ENCODE measurements around the gene UBR4. TPM values are rescaled to one million over a fixed set of nuclear protein-coding genes. Genes with fewer than 3 reads are reported as not detected.

Gene UBR4
- total RNA-seq, 1 donor: 164 TPM

DNA sequence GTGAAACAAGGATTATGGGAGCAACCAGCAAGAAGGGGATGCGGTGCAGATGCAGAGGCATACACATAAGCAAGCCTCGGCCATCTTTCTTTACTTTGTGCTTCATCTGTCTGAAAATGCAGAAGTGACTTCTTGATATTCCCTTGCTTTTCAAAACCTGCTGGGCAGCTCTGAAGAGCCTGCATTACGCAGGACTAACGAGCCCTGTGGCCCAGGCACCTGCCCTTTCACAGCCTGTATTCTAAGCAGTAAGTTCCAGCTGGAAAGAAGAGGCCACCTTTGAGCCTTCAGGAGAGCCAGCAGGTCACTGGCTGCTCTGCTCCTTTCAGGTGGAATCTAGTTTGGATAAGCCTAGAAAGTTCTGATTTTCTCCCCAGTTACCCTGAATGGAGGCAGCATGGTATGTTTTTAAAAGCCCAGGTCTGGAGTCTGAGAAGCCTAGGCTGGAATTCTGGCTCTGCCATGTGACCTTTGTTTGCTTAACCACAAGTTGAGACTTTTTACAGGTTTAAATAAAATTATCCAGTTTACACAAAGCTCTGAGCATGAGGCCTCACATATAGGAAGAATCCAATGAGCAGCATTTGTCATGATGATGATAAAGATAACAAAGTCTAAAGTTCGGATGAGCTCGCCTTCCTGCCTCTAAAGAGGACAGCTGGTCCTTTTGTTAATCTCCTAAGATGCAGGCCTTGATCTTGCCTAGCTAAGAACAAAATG is 122.9 kb downstream of the UBR4 start:
- no peaks in the 10 kb centered on the region for H3K9me3 ChIP-seq (ENCODE audit: low read depth, low read length)
- H3K4me1 ChIP-seq (ENCODE audit: insufficient read depth, low read length): peaks cover 2% of the 10 kb centered on the region
- no peaks in the 10 kb centered on the region for H3K27me3 ChIP-seq (ENCODE audit: insufficient read depth, low read length)
- no peak overlapping the region for H3K4me3 ChIP-seq (ENCODE audit: low read length)

DNA sequence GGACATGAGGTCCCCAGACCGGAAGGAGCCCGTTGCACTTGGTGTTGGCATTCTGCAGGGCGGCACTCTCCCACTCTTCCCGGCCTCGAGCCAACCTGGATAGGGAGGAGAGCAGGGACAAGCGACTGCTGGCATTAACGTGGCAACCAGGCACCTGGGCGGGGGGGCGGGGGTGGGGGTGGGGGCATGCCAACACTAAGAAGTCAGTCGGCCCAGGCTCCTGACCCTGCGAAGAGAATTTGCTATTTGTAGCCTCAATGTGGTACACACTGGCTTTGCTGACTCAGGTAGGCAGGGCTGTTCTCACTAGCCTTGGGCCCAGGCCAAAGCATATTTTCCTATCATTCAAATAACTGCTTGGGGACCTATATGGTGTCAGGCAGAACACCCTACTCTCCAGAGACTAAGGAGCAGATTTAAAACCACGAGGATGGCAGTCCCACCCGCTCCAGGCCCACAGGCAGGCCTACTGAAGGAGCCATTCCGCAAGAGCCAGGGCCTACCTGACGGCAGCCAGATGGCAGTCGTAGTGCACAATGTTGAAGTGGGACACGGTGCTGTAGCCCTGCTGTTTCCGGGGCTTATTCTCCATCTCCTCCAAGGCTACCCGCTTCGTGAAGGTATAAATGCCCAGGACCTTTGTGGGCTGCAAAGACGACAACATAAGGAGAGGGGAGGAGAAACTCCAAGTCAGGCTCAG is 123.7 kb downstream of the UBR4 start:
- H3K4me1 ChIP-seq (ENCODE audit: insufficient read depth, low read length): peaks cover 10% of the 10 kb centered on the region
- no peak overlapping the region for H3K4me3 ChIP-seq (ENCODE audit: low read length)
- H3K27me3 ChIP-seq (ENCODE audit: insufficient read depth, low read length): no peaks in the 10 kb centered on the region
- H3K9me3 ChIP-seq (ENCODE audit: low read depth, low read length): no peaks in the 10 kb centered on the region

DNA sequence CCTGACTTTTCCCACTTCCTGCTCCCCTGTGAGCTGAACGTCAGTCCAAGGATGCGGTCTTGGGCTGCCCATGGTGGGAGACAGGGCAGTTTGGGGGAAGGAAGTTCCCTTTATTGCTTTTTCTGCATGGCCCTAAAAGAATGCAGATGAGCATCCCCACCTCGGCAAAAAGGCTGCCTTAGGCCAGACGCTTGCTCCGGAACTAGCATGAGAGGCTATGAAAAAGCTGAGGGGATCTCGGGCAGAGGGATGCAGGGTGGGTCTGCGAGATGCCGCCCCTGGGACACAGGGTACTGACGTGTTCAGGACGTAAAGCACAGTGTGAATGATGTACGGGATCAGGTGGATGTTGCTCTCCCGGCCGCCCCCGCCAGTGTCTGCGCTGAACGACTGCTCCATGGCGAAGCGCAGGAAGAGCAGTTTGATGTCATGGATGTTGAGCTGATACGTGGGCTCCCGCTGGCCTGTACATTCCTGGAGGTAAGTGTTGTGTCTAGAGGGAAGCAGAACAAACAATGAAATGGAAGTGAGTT is 125.8 kb downstream of the UBR4 start:
- H3K4me1 ChIP-seq (ENCODE audit: insufficient read depth, low read length): peaks cover 31% of the 10 kb centered on the region
- no peak overlapping the region for H3K4me3 ChIP-seq (ENCODE audit: low read length)
- no peaks in the 10 kb centered on the region for H3K9me3 ChIP-seq (ENCODE audit: low read depth, low read length)
- H3K27me3 ChIP-seq (ENCODE audit: insufficient read depth, low read length): no peaks in the 10 kb centered on the region

- H3K4me1 ChIP-seq (ENCODE audit: insufficient read depth, low read length): peaks cover 33% of the 10 kb centered on the region
- no peaks in the 10 kb centered on the region for H3K9me3 ChIP-seq (ENCODE audit: low read depth, low read length)
- H3K27me3 ChIP-seq (ENCODE audit: insufficient read depth, low read length): no peaks in the 10 kb centered on the region
- H3K4me3 ChIP-seq (ENCODE audit: low read length): no peak overlapping the region
Measured at GRCh38 chr1:19083081-19083480, 127.0 kb downstream of the UBR4 start.

DNA sequence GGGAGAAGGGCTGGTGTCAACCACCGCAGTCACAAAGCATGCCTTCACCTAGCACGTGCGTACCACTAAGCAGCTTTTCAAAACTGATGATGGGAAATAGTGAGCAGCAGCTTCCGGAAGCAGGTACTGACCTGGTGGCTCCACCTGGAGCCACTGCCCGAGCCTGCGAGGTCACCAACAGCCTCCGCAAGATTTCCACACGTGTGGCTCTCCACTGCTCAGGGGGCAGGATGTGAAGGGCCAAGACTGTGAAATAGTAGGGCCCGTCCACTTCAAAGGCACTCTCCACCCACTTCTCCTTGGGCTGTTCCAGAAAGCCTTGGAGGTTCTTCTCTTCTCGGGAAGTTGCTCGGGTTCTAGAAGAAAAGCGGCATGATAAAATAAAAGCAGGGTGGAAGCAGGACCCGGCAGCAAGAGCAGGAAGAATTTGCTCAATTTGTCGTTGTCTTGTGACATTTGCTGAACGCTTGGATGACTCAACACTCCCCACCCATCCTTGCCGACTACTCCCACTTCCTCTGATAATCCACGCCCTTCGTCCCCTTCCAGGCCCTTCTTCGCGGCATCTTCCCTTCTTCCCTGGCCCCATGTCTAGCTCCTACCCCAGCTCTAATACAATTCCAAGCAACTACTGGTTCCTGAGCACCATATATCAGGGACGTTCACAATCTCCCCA is 128.7 kb downstream of the UBR4 start:
- Histone ChIP-seq H3K27me3 (ENCODE audit: insufficient read depth, low read length) (no peaks in the 10 kb centered on the region), H3K4me1 (ENCODE audit: insufficient read depth, low read length) (peaks cover 33% of the 10 kb centered on the region), H3K9me3 (ENCODE audit: low read depth, low read length) (no peaks in the 10 kb centered on the region), H3K4me3 (ENCODE audit: low read length) (peak overlapping the region; percentile 34)

DNA sequence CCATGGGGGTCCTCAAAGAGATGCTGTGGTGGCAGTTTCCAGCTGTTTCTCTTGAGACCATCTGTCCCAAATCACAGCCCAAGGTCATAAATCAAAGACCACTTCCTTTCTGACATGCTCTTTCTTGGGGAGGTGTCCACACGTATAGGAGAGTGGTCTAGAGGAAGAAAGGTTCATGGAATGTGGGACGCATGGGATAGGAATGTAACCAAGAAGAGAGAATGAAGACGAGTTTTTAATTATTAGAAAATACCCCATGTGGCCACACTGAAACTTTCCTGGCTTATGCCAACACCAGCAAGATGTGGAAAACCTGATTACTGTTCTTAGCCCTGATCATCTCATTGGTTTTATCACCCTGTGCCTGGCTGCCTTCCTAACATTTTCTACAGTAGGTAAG is 129.3 kb downstream of the UBR4 start:
- Histone ChIP-seq H3K4me3 (ENCODE audit: low read length) (peak overlapping the region; percentile 34), H3K9me3 (ENCODE audit: low read depth, low read length) (no peaks in the 10 kb centered on the region), H3K4me1 (ENCODE audit: insufficient read depth, low read length) (peaks cover 33% of the 10 kb centered on the region), H3K27me3 (ENCODE audit: insufficient read depth, low read length) (no peaks in the 10 kb centered on the region)

GRCh38 chr1:19079541-19080472 is 130.3 kb downstream of the UBR4 start:
- Histone ChIP-seq H3K4me3 (ENCODE audit: low read length) (no peak overlapping the region), H3K27me3 (ENCODE audit: insufficient read depth, low read length) (no peaks in the 10 kb centered on the region), H3K9me3 (ENCODE audit: low read depth, low read length) (no peaks in the 10 kb centered on the region), H3K4me1 (ENCODE audit: insufficient read depth, low read length) (peaks cover 40% of the 10 kb centered on the region)

DNA sequence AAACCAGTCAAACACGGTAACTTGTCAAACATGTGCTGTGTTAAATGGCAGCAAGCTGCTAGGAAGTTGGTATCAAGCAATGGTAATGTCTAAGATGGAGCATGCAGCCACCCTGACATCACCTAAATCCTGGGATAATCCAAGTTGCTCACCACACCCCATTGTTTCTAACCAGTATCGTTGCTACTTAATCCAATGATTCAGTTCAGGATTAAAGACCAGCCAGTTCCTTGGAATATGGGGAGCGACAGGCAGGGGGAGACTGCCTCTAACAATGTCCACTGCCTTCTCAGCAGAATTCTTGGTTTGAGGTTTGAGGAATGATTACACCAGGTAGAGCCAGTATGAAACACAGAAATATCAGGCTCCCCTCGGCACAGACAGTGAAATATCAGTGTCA is 131.5 kb downstream of the UBR4 start:
- Histone ChIP-seq H3K4me3 (ENCODE audit: low read length) (no peak overlapping the region), H3K27me3 (ENCODE audit: insufficient read depth, low read length) (no peaks in the 10 kb centered on the region), H3K9me3 (ENCODE audit: low read depth, low read length) (no peaks in the 10 kb centered on the region), H3K4me1 (ENCODE audit: insufficient read depth, low read length) (peaks cover 53% of the 10 kb centered on the region)

GRCh38 chr1:19076841-19077616 is 133.0 kb downstream of the UBR4 start:
- Histone ChIP-seq H3K4me1 (ENCODE audit: insufficient read depth, low read length) (peaks cover 65% of the 10 kb centered on the region), H3K27me3 (ENCODE audit: insufficient read depth, low read length) (no peaks in the 10 kb centered on the region), H3K4me3 (ENCODE audit: low read length) (no peak overlapping the region), H3K9me3 (ENCODE audit: low read depth, low read length) (no peaks in the 10 kb centered on the region)

- H3K9me3 ChIP-seq (ENCODE audit: low read depth, low read length): no peaks in the 10 kb centered on the region
- no peak overlapping the region for H3K4me3 ChIP-seq (ENCODE audit: low read length)
- H3K27me3 ChIP-seq (ENCODE audit: insufficient read depth, low read length): no peaks in the 10 kb centered on the region
- H3K4me1 ChIP-seq (ENCODE audit: insufficient read depth, low read length): peaks cover 47% of the 10 kb centered on the region
Measured at GRCh38 chr1:19074902-19075721, 135.0 kb downstream of the UBR4 start.

GRCh38 chr1:19074361-19074901 is 135.6 kb downstream of the UBR4 start:
- Histone ChIP-seq H3K4me3 (ENCODE audit: low read length) (no peak overlapping the region), H3K4me1 (ENCODE audit: insufficient read depth, low read length) (peaks cover 40% of the 10 kb centered on the region), H3K9me3 (ENCODE audit: low read depth, low read length) (no peaks in the 10 kb centered on the region), H3K27me3 (ENCODE audit: insufficient read depth, low read length) (no peaks in the 10 kb centered on the region)

GRCh38 chr1:19073311-19074186 is 136.5 kb downstream of the UBR4 start:
- Histone ChIP-seq H3K27me3 (ENCODE audit: insufficient read depth, low read length) (no peaks in the 10 kb centered on the region), H3K9me3 (ENCODE audit: low read depth, low read length) (no peaks in the 10 kb centered on the region), H3K4me1 (ENCODE audit: insufficient read depth, low read length) (peaks cover 37% of the 10 kb centered on the region), H3K4me3 (ENCODE audit: low read length) (no peak overlapping the region)
